ENCODE data around the gene CBY3.

DNA sequence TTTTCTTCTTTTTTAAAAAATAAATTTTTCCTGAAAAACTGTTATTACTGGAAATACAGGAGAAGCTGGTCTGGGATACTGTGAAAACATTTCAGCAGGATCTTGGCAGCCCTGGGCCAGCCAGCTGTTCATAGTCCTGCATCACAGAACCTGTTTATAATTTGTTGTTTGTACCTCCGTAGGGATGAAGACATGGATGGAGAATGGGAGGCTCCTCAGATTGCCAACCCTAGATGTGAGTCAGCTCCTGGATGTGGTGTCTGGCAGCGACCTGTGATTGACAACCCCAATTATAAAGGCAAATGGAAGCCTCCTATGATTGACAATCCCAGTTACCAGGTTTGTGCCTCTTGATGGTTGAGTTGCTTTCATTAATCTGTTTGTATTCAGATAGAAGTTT is 39.4 kb upstream of the CBY3 start:
- TF ChIP-seq, protein P1, sequence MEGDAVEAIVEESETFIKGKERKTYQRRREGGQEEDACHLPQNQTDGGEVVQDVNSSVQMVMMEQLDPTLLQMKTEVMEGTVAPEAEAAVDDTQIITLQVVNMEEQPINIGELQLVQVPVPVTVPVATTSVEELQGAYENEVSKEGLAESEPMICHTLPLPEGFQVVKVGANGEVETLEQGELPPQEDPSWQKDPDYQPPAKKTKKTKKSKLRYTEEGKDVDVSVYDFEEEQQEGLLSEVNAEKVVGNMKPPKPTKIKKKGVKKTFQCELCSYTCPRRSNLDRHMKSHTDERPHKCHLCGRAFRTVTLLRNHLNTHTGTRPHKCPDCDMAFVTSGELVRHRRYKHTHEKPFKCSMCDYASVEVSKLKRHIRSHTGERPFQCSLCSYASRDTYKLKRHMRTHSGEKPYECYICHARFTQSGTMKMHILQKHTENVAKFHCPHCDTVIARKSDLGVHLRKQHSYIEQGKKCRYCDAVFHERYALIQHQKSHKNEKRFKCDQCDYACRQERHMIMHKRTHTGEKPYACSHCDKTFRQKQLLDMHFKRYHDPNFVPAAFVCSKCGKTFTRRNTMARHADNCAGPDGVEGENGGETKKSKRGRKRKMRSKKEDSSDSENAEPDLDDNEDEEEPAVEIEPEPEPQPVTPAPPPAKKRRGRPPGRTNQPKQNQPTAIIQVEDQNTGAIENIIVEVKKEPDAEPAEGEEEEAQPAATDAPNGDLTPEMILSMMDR (optimal IDR thresholded peaks at IDR 0.05 in 1 of 3, IDR thresholded peaks at IDR 0.05 in 1 of 3, conservative IDR thresholded peaks at IDR 0.05 in 1 of 3; ENCODE audit: extremely low read depth in 1 of 3, insufficient read depth in 2 of 3, low read length in 3 of 3): no peak
- no peak for TF ChIP-seq EZH2 (IDR thresholded peaks at IDR 0.05; ENCODE audit: low read length)
